Measurements from ENCODE around the gene PPP4R4.
A peak's percentile ranks its signal among the peaks of the same experiment; 100 is the strongest.

PPP4R4 gene

GRCh38 chr14:94136575-94137331 lies 37.4 kb upstream of the PPP4R4 start:
- DNase-seq: peak; percentile 80 to 88 (median 85)
- peaks cover 0 to 2% (median 0%) of the 10 kb centered on the region in 5 experiments for H3K27me3 ChIP-seq (replicated peaks in 2 of 5; ENCODE audit: control insufficient read depth in 4 of 5, insufficient read depth in 5 of 5, low read length in 4 of 5)
- WGBS (ENCODE audit: insufficient coverage): 36% methylated on average over 15 of the region's 18 CpGs
- CTCF ChIA-PET: interaction anchor here (0.7 to 4.7 kb wide), 28 partner anchors 8 to 254 kb away, joined by 3 to 55 read pairs (median 6); partner anchors contain the start of genes DDX24, IFI27L1 and IFI27L2
- POLR2A ChIA-PET: interaction anchor here (0.6 kb wide), 2 partner anchors 72 to 83 kb away, joined by 4 to 5 read pairs; no protein-coding TSS in a partner anchor
- no peak overlapping the region for H3K4me3 ChIP-seq (ENCODE audit: control insufficient read depth in 1 of 7, extremely low read depth in 1 of 7, insufficient read depth in 4 of 7, low read depth in 2 of 7, low read length in 6 of 7)
- H3K27ac ChIP-seq (ENCODE audit: insufficient read depth in 1 of 2, low read depth in 1 of 2, low read length in 2 of 2, poor library complexity in 1 of 2, severe bottlenecking in 2 of 2): no peak overlapping the region
- H3K36me3 ChIP-seq (ENCODE audit: control insufficient read depth in 4 of 4, insufficient read depth in 4 of 4, low read length in 3 of 4): no peaks in the 10 kb centered on the region
- H3K9me3 ChIP-seq (ENCODE audit: control extremely low read depth in 1 of 5, control insufficient read depth in 4 of 5, insufficient read depth in 2 of 5, low read depth in 1 of 5, low read length in 4 of 5): peaks cover 0 to 7% (median 3%) of the 10 kb centered on the region in 5 experiments
- no peaks in the 10 kb centered on the region for H3K4me1 ChIP-seq (ENCODE audit: control extremely low read depth in 1 of 4, control insufficient read depth in 4 of 4, insufficient read depth in 4 of 4, low read length in 3 of 4)

DNA sequence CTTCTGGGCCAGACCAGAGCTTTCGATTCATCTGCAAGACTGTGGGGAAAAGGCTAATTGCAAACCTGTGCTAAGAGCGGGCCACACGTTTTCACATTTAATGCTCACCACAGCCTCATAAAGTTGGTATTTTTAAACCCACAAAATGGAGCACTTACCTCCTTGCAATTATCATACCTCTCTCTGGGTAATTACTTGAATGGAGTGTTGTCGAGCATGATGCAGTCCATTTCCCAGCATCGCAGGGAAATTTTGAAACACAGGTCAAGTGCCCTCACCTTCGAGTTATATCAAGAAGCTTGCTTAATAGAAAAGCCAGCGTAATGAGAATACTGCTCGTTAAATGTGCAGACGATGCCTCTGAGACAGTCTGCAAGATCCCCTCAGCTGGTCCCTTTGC lies 35.9 kb upstream of the PPP4R4 start:
- Histone ChIP-seq H3K27me3 (replicated peaks in 2 of 5; ENCODE audit: control insufficient read depth in 4 of 5, insufficient read depth in 5 of 5, low read length in 4 of 5) (peaks cover 0 to 2% (median 0%) of the 10 kb centered on the region in 5 experiments), H3K9me3 (ENCODE audit: control extremely low read depth in 1 of 5, control insufficient read depth in 4 of 5, insufficient read depth in 2 of 5, low read depth in 1 of 5, low read length in 4 of 5) (peaks cover 0 to 7% (median 3%) of the 10 kb centered on the region in 5 experiments), H3K27ac (ENCODE audit: insufficient read depth in 1 of 2, low read depth in 1 of 2, low read length in 2 of 2, poor library complexity in 1 of 2, severe bottlenecking in 2 of 2) (no peak overlapping the region), H3K4me3 (ENCODE audit: control insufficient read depth in 1 of 7, extremely low read depth in 1 of 7, insufficient read depth in 4 of 7, low read depth in 2 of 7, low read length in 6 of 7) (no peak overlapping the region), H3K36me3 (ENCODE audit: control insufficient read depth in 4 of 4, insufficient read depth in 4 of 4, low read length in 3 of 4) (no peaks in the 10 kb centered on the region), H3K4me1 (ENCODE audit: control extremely low read depth in 1 of 4, control insufficient read depth in 4 of 4, insufficient read depth in 4 of 4, low read length in 3 of 4) (no peaks in the 10 kb centered on the region)
- ChIA-PET POLR2A (no interaction called here), CTCF (interaction anchor here (0.8 to 4.7 kb wide), 13 partner anchors 10 to 198 kb away, joined by 3 to 55 read pairs (median 6); partner anchors contain the start of genes IFI27L2 and PPP4R4)
- DNase-seq: no peak
- 97% methylated on average over 9 of the region's 9 CpGs for WGBS (ENCODE audit: insufficient coverage)

GRCh38 chr14:94139006-94139405 lies 35.1 kb upstream of the PPP4R4 start:
- CTCF ChIA-PET: interaction anchor here (0.7 to 4.7 kb wide), 12 partner anchors 10 to 199 kb away, joined by 3 to 55 read pairs (median 5); partner anchors contain the start of genes IFI27L2 and PPP4R4
- H3K4me3 ChIP-seq (ENCODE audit: control insufficient read depth in 1 of 7, extremely low read depth in 1 of 7, insufficient read depth in 4 of 7, low read depth in 2 of 7, low read length in 6 of 7): no peak overlapping the region
- no peak overlapping the region for H3K27ac ChIP-seq (ENCODE audit: insufficient read depth in 1 of 2, low read depth in 1 of 2, low read length in 2 of 2, poor library complexity in 1 of 2, severe bottlenecking in 2 of 2)
- H3K9me3 ChIP-seq (ENCODE audit: control extremely low read depth in 1 of 5, control insufficient read depth in 4 of 5, insufficient read depth in 2 of 5, low read depth in 1 of 5, low read length in 4 of 5): peaks cover 0 to 7% (median 3%) of the 10 kb centered on the region in 5 experiments
- 93% methylated on average over 4 of the region's 5 CpGs for WGBS (ENCODE audit: insufficient coverage)
- no peak for DNase-seq
- no peaks in the 10 kb centered on the region for H3K4me1 ChIP-seq (ENCODE audit: control extremely low read depth in 1 of 4, control insufficient read depth in 4 of 4, insufficient read depth in 4 of 4, low read length in 3 of 4)
- no peaks in the 10 kb centered on the region for H3K36me3 ChIP-seq (ENCODE audit: control insufficient read depth in 4 of 4, insufficient read depth in 4 of 4, low read length in 3 of 4)
- peaks cover 0 to 2% (median 0%) of the 10 kb centered on the region in 5 experiments for H3K27me3 ChIP-seq (replicated peaks in 2 of 5; ENCODE audit: control insufficient read depth in 4 of 5, insufficient read depth in 5 of 5, low read length in 4 of 5)
- POLR2A ChIA-PET: no interaction called here

DNA sequence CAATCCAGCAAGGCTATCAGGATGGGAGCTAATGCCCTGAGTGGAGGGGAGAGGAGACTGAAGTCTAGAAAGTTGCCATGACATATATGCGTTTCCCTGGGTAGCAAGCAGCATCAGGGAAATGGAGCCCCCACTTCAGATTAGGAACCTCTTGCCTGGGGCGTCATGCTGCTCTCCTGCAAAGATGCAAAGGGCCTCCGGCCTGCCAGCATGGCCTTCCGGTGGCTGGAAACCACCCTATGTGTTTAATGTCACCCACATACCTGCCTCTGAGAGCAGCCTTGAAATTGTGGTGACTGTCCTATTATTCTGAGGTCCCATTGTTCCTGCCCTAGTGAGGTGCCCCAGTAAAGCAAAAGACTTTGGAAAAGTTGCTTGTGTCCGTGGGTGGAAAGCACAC lies 34.7 kb upstream of the PPP4R4 start:
- Histone ChIP-seq H3K4me1 (ENCODE audit: control extremely low read depth in 1 of 4, control insufficient read depth in 4 of 4, insufficient read depth in 4 of 4, low read length in 3 of 4) (peaks cover 0 to under 1% (median 0%) of the 10 kb centered on the region in 4 experiments), H3K27me3 (replicated peaks in 2 of 5; ENCODE audit: control insufficient read depth in 4 of 5, insufficient read depth in 5 of 5, low read length in 4 of 5) (peaks cover 0 to 2% (median 0%) of the 10 kb centered on the region in 5 experiments), H3K9me3 (ENCODE audit: control extremely low read depth in 1 of 5, control insufficient read depth in 4 of 5, insufficient read depth in 2 of 5, low read depth in 1 of 5, low read length in 4 of 5) (peaks cover 0 to 7% (median 3%) of the 10 kb centered on the region in 5 experiments), H3K4me3 (ENCODE audit: control insufficient read depth in 1 of 7, extremely low read depth in 1 of 7, insufficient read depth in 4 of 7, low read depth in 2 of 7, low read length in 6 of 7) (no peak overlapping the region), H3K36me3 (ENCODE audit: control insufficient read depth in 4 of 4, insufficient read depth in 4 of 4, low read length in 3 of 4) (no peaks in the 10 kb centered on the region), H3K27ac (ENCODE audit: insufficient read depth in 1 of 2, low read depth in 1 of 2, low read length in 2 of 2, poor library complexity in 1 of 2, severe bottlenecking in 2 of 2) (no peak overlapping the region)
- POLR2A ChIA-PET: no interaction called here
- no peak for DNase-seq
- WGBS (ENCODE audit: insufficient coverage): 98% methylated on average over 4 of the region's 5 CpGs
- CTCF ChIA-PET: interaction anchor here (0.7 to 4.7 kb wide), 10 partner anchors 10 to 172 kb away, joined by 3 to 55 read pairs (median 5); partner anchors contain the start of genes IFI27L2 and PPP4R4

DNA sequence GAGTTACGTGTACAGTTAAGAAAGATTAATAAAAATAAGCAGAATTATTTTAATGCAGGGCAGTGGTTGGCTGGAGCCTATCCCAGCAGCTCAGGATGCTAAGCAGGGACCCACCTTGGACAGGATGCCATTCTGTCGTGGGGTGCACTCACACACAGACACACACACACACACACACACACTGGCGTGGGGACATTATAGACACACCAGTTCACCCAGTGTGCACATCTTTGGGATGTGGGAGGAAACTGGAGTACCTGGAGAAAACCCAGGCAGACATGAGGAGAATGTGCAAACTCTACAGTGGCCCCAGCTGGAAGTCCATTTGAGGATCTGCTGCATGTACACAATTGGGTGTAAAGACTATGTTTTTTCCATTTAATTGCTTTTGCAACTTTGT lies 31.9 kb upstream of the PPP4R4 start:
- Histone ChIP-seq H3K27ac (ENCODE audit: insufficient read depth in 1 of 2, low read depth in 1 of 2, low read length in 2 of 2, poor library complexity in 1 of 2, severe bottlenecking in 2 of 2) (no peak overlapping the region), H3K4me3 (ENCODE audit: control insufficient read depth in 1 of 7, extremely low read depth in 1 of 7, insufficient read depth in 4 of 7, low read depth in 2 of 7, low read length in 6 of 7) (no peak overlapping the region), H3K4me1 (ENCODE audit: control extremely low read depth in 1 of 4, control insufficient read depth in 4 of 4, insufficient read depth in 4 of 4, low read length in 3 of 4) (peaks cover 0 to 10% (median 3%) of the 10 kb centered on the region in 4 experiments), H3K27me3 (replicated peaks in 2 of 5; ENCODE audit: control insufficient read depth in 4 of 5, insufficient read depth in 5 of 5, low read length in 4 of 5) (peaks cover 0 to under 1% (median 0%) of the 10 kb centered on the region in 5 experiments), H3K9me3 (ENCODE audit: control extremely low read depth in 1 of 5, control insufficient read depth in 4 of 5, insufficient read depth in 2 of 5, low read depth in 1 of 5, low read length in 4 of 5) (no peaks in the 10 kb centered on the region), H3K36me3 (ENCODE audit: control insufficient read depth in 4 of 4, insufficient read depth in 4 of 4, low read length in 3 of 4) (no peaks in the 10 kb centered on the region)
- DNase-seq: no peak
- ChIA-PET POLR2A (no interaction called here), CTCF (interaction anchor here (0.8 to 4.1 kb wide), 11 partner anchors 10 to 182 kb away, joined by 3 to 25 read pairs (median 4); partner anchors contain the start of gene PPP4R4)
- no CpG with 5 or more reads among the region's 3 CpGs for WGBS (ENCODE audit: insufficient coverage)

DNA sequence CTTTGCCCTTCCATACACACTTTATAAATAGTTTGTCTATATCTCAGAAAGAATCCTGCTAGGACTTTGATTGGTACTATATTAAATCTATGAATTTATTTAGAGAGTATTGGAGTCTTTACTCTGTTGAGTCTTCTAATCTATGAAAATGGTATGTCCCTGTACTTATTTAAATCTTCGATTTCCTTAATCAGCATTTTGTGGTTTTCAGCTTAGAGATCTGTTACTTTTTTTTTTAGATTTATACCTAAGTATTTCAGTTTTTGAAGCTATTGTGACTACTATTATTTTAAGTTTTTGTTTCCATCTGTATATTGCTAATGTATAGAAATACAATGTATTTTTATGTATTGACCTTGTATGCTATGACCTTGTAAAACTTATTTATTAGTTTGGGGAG lies 31.3 kb upstream of the PPP4R4 start:
- DNase-seq: no peak
- WGBS (ENCODE audit: insufficient coverage): no CpG with 5 or more reads among the region's 1 CpG
- Histone ChIP-seq H3K36me3 (ENCODE audit: control insufficient read depth in 4 of 4, insufficient read depth in 4 of 4, low read length in 3 of 4) (no peaks in the 10 kb centered on the region), H3K27ac (ENCODE audit: insufficient read depth in 1 of 2, low read depth in 1 of 2, low read length in 2 of 2, poor library complexity in 1 of 2, severe bottlenecking in 2 of 2) (no peak overlapping the region), H3K27me3 (replicated peaks in 2 of 5; ENCODE audit: control insufficient read depth in 4 of 5, insufficient read depth in 5 of 5, low read length in 4 of 5) (no peaks in the 10 kb centered on the region), H3K9me3 (ENCODE audit: control extremely low read depth in 1 of 5, control insufficient read depth in 4 of 5, insufficient read depth in 2 of 5, low read depth in 1 of 5, low read length in 4 of 5) (no peaks in the 10 kb centered on the region), H3K4me1 (ENCODE audit: control extremely low read depth in 1 of 4, control insufficient read depth in 4 of 4, insufficient read depth in 4 of 4, low read length in 3 of 4) (peaks cover 0 to 10% (median 3%) of the 10 kb centered on the region in 4 experiments), H3K4me3 (ENCODE audit: control insufficient read depth in 1 of 7, extremely low read depth in 1 of 7, insufficient read depth in 4 of 7, low read depth in 2 of 7, low read length in 6 of 7) (no peak overlapping the region)
- ChIA-PET CTCF (interaction anchor here (1.0 to 4.1 kb wide), 8 partner anchors 10 to 182 kb away, joined by 3 to 25 read pairs (median 4); partner anchors contain the start of gene IFI27L2), POLR2A (no interaction called here)

- peak in 1 of 3 donors; percentile 17 for DNase-seq
- Histone ChIP-seq H3K4me3 (ENCODE audit: control insufficient read depth in 1 of 7, extremely low read depth in 1 of 7, insufficient read depth in 4 of 7, low read depth in 2 of 7, low read length in 6 of 7) (no peak overlapping the region), H3K27ac (ENCODE audit: insufficient read depth in 1 of 2, low read depth in 1 of 2, low read length in 2 of 2, poor library complexity in 1 of 2, severe bottlenecking in 2 of 2) (no peak overlapping the region), H3K9me3 (ENCODE audit: control extremely low read depth in 1 of 5, control insufficient read depth in 4 of 5, insufficient read depth in 2 of 5, low read depth in 1 of 5, low read length in 4 of 5) (no peaks in the 10 kb centered on the region), H3K4me1 (ENCODE audit: control extremely low read depth in 1 of 4, control insufficient read depth in 4 of 4, insufficient read depth in 4 of 4, low read length in 3 of 4) (peaks cover 0 to 10% (median 3%) of the 10 kb centered on the region in 4 experiments), H3K27me3 (replicated peaks in 2 of 5; ENCODE audit: control insufficient read depth in 4 of 5, insufficient read depth in 5 of 5, low read length in 4 of 5) (no peaks in the 10 kb centered on the region), H3K36me3 (ENCODE audit: control insufficient read depth in 4 of 4, insufficient read depth in 4 of 4, low read length in 3 of 4) (no peaks in the 10 kb centered on the region)
- 100% methylated on average over 2 of the region's 3 CpGs for WGBS (ENCODE audit: insufficient coverage)
- ChIA-PET CTCF (interaction anchor here (1.0 to 4.1 kb wide), 8 partner anchors 10 to 183 kb away, joined by 3 to 25 read pairs (median 4); partner anchors contain the start of gene IFI27L2), POLR2A (no interaction called here)
Observed at GRCh38 chr14:94143239-94143638, 30.9 kb upstream of the PPP4R4 start.

Data from common myeloid progenitor, CD34-positive (primary cell).